ENCODE measurements around the gene RPL19.

DNA sequence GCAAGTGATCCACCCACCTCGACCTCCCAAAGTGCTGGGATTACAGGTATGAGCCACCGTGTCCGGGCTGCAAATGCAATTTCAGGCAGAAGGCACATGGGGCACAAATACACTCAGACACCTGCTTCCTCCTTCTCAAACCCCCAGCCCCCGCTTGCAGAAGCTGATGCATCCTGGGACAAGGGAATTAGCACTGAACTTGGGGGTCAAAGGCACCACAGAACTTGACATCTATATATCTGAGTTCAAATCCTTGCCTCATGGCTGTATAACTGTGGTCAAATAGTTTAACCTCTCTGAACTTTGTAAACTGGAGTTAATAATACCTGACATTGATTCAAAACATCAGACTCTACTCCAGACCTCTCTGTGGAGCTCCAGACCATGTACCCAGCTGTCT, 30.0 kb upstream of the RPL19 start:
- TF ChIP-seq CTCF (optimal IDR thresholded peaks at IDR 0.05 in 1 of 3, IDR thresholded peaks at IDR 0.05 in 1 of 3, conservative IDR thresholded peaks at IDR 0.05 in 1 of 3; ENCODE audit: extremely low read depth in 1 of 3, insufficient read depth in 2 of 3, low read length in 3 of 3): no peak
- no peak for TF ChIP-seq EZH2 (IDR thresholded peaks at IDR 0.05; ENCODE audit: low read length)

Data from keratinocyte (primary cell).